GM18502 (cell line): ENCODE results near the gene CXCL13.
"Not testable (repeated sequence)": the region's sequence is repeated elsewhere in the genome, so short reads cannot be mapped to it uniquely, and the experiment has no call there.

Source experiments
- ATAC-seq: cut with Tn5 transposase; IDR thresholded peaks from one replicate; pipeline ENCODE4 v1.9.1; 2021; ENCODE audit warnings: mild to moderate bottlenecking; ENCODE audit not compliant: unreplicated experiment, poor library complexity

The CXCL13 gene

GRCh38 chr4:77600521-77601451 lies 4.8 kb upstream of the CXCL13 start:
- peak; percentile 79 for ATAC-seq

DNA sequence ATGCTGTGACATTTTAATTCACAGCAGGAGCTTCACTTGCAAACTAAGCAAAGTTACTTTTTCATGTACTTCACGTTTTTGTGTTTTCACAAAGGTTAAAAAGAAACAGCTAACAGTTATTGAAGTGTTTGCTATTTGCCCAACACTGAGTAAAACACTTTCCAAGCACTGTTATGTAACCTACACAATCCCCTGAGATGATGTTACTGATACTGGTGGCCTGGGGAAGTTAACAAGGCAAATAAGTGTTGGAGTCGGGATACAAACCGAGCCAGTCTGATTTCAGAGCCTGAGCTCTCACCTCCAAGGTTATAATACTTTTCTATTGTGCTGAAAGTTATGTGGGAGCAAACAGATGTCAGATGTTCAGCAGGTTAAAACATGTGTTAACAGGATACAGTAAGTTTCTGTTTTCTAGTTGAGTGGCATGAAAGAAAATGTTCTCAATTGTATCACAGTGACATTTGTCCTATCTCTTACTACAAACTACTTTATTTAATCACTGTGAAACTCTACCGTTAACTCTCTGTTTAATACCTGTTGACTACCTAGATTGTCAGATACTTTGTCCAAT lies 3.9 kb upstream of the CXCL13 start:
- no peak for ATAC-seq

GRCh38 chr4:77613267-77613666 lies 7.6 kb downstream of the CXCL13 start:
- no peak for ATAC-seq

- ATAC-seq, result no peak
These were observed 9.5 kb downstream of the CXCL13 start for GRCh38 chr4:77615153-77615552.

GRCh38 chr4:77617203-77617602 lies 11.6 kb downstream of the CXCL13 start:
- ATAC-seq, result no peak

DNA sequence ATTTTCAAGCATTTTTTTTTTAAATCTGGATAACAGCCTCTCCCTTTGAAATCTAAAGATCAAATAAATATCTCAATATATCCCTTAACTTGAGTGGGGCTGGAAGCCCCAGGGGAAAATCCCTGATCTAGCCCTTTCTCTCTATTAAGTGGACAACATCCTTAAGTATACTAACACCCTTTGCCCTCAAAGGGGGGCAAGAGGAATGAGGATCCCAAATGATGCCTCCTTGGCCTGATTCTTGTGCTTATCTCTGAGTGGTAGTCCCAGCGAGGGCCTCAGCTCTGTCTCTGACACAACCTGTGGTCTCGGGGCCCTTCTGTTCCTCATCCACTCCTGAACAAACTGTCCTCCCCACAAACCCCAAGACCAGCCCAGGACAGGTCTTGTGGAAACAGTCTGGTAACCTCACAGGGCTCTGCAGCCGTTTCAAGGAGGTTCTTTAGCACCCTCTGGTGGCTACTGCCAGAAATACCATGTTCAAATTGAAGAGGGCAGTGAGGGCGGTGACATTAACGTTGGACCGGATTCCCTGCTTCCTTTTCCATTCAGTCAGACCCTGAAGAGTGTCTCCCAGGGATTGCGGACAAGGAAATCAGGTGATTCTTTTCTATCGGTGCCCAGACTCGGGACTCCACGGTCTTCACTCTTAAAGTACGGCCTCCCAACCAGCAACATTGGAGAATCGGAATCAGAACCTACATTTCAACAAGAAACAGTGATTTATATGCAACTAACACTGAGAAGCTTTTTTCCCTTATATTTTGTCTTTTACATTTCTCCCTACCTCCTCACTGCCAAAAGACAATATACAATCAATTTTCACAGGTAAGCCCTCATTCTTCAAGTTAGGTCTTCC lies 13.0 kb downstream of the CXCL13 start:
- peak; percentile 91 for ATAC-seq

- ATAC-seq, result no peak
These were observed 13.8 kb downstream of the CXCL13 start for GRCh38 chr4:77619408-77619807.

GRCh38 chr4:77621254-77621653 lies 15.6 kb downstream of the CXCL13 start:
- no peak for ATAC-seq

GRCh38 chr4:77623091-77623490 lies 17.5 kb downstream of the CXCL13 start:
- no peak for ATAC-seq

- no peak for ATAC-seq
These were observed 18.6 kb downstream of the CXCL13 start for GRCh38 chr4:77624213-77624612.

- ATAC-seq, result no peak
These were observed 19.9 kb downstream of the CXCL13 start for GRCh38 chr4:77625485-77625884.

GRCh38 chr4:77629885-77630284 lies 24.3 kb downstream of the CXCL13 start:
- ATAC-seq, result peak; percentile 92

- ATAC-seq, result no peak
These were observed 25.7 kb downstream of the CXCL13 start for GRCh38 chr4:77631276-77631675.

DNA sequence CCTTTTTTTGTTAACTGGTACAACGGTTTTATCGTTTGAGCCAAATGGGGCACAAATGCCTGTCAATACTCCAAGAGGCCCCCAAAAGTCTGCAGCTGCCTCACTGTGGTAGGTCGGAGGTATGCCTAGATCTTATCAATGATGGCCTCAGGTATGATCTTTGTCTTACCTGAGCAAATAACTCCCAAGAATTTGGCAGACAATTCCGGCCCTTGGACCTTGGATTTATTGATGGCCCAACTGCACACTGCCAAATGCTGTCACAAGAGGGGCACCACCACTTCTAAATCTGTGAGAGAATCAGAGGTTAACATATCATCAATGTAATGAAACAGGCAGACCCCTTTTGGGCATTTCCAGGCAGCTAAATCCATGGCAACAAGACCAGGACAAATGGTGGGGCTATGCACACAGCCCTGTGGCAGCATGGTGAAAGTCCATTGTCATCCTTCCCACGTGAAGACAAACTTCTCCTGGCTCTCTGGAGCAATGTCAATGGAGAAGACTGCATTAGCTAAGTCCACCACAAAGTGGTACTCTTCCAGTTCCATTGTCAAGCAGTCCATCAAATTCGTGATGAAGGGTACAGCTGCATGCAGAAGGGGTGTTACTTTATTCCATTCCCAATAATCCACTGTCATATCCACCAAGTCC lies 28.6 kb downstream of the CXCL13 start:
- no peak for ATAC-seq

DNA sequence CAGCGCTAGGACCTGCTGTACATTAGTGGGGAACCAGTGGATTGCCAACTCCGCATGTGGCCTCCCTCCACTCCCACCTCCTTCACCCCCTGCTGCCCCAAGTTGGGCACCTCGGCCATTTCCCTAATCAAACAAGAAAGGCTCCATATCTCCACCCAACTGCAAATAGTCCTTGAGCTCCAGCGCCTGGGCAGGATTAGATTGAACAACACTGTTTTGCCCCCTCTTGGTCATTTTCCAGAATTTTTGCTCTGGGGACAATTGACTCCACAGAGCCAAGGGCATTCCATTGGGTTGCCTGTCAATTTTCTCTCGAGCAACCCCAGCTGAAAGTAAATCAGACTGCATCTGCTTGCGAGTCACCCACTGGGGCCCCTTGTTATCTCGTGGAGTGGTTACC lies 29.6 kb downstream of the CXCL13 start:
- no peak for ATAC-seq

DNA sequence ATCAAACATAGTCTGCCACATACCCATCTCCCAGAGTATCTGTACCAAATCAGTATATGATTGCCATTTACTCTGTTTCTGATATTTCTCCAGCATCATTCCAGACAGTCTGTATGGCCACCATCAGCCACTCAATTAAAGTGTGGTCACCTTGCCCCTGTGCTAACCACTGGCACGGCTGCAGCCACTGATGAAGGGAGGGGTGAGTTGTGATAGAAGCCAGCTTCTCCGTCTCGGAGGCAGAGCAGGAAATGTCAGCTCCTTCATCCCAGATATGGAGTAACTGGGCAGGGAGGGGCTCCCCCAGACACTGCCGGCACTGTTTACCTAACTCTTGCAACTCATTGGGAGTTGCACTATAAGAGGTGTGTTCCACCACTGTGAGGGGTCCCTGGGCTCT lies 30.3 kb downstream of the CXCL13 start:
- no peak for ATAC-seq

DNA sequence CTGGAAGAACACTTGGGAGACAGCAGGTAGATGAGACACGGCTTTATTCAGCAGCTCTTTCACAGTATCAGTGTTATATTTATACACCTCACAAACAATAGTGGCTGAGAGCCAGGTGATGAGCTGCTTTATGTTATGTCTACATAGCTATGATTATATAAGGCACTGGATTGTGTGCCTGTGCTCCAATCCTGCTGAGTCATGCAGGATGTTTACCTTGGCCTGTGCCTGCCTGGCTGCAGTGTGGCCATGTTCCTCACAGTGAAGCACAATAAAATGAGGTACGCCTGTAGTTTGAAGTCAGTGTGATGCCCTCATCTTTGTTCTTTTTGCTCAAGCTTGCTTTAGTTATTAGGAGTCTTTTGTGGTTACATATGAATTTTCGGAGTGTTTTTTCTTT lies 31.3 kb downstream of the CXCL13 start:
- ATAC-seq, result no peak

- not testable (repeated sequence) for ATAC-seq
These were observed 38.4 kb downstream of the CXCL13 start for GRCh38 chr4:77644069-77644468.

- no peak for ATAC-seq
These were observed 45.2 kb downstream of the CXCL13 start for GRCh38 chr4:77650787-77651186.

DNA sequence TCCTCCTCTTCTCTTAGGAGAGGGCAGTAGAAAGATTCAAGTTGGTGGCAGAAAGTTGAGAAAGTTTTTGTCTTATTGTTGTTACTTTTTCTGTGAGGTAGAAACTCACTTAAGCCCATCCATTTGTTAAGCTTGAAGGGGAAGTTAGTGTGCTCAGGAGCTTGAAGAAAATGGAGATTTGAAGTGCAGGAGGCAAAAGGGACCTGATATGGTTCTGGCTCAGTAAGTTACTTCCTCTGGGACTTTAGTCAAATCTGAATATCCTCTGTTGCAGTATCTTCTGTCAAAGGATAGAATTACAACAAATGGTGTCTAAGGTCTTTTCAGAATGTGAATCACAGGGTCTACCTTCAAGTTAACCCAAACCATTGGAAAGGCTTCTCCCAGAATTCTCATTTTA lies 46.2 kb downstream of the CXCL13 start:
- ATAC-seq, result no peak
